HL-60/S4 treated with retinoic acid at 250 ng/mL for 4 days and 3 days (cell line): ENCODE results near the gene ZNF14.
"Not testable (repeated sequence)": the region's sequence is repeated elsewhere in the genome, so short reads cannot be mapped to it uniquely, and the experiment has no call there.

Source experiments
- in situ Hi-C: fragments of 300-500 bp; cut with MboI; formaldehyde crosslinking; loops from 2 replicates; pipeline ENCODE4 v1.7.0; 2022; ENCODE audit warnings: low sequenced_read_pairs

The ZNF14 gene

GRCh38 chr19:19747357-19748220, 14.7 kb upstream of the ZNF14 start:
- in situ Hi-C loops, result no loop called here

GRCh38 chr19:19746286-19747213, 13.6 kb upstream of the ZNF14 start:
- in situ Hi-C loops, result no loop called here

GRCh38 chr19:19745496-19746285, 12.8 kb upstream of the ZNF14 start:
- in situ Hi-C loops, result no loop called here

GRCh38 chr19:19744641-19745040, 11.7 kb upstream of the ZNF14 start:
- in situ Hi-C loops, result no loop called here

GRCh38 chr19:19743921-19744320, 11.0 kb upstream of the ZNF14 start:
- in situ Hi-C loops, result not testable (repeated sequence)

- in situ Hi-C loops, result no loop called here
Observed at GRCh38 chr19:19743176-19743575, 10.3 kb upstream of the ZNF14 start.

- in situ Hi-C loops, result no loop called here
Observed at GRCh38 chr19:19742773-19743172, 9.9 kb upstream of the ZNF14 start.

- in situ Hi-C loops, result no loop called here
Observed at GRCh38 chr19:19741184-19741583, 8.3 kb upstream of the ZNF14 start.

GRCh38 chr19:19740755-19741154, 7.8 kb upstream of the ZNF14 start:
- in situ Hi-C loops, result no loop called here

GRCh38 chr19:19738564-19738963, 5.7 kb upstream of the ZNF14 start:
- in situ Hi-C loops, result no loop called here

GRCh38 chr19:19737559-19738332, 4.8 kb upstream of the ZNF14 start:
- in situ Hi-C loops, result no loop called here

GRCh38 chr19:19721896-19722295, 11.0 kb downstream of the ZNF14 start:
- in situ Hi-C loops, result no loop called here

- in situ Hi-C loops, result no loop called here
Observed at GRCh38 chr19:19719798-19720197, 13.1 kb downstream of the ZNF14 start.

GRCh38 chr19:19711934-19712828, 20.7 kb downstream of the ZNF14 start:
- in situ Hi-C loops, result no loop called here

GRCh38 chr19:19711306-19711933, 21.5 kb downstream of the ZNF14 start:
- in situ Hi-C loops, result no loop called here

- in situ Hi-C loops, result no loop called here
Observed at GRCh38 chr19:19710506-19710905, 22.4 kb downstream of the ZNF14 start.

GRCh38 chr19:19704836-19705235, 28.1 kb downstream of the ZNF14 start:
- in situ Hi-C loops, result no loop called here

- in situ Hi-C loops, result not testable (repeated sequence)
Observed at GRCh38 chr19:19700493-19700892, 32.4 kb downstream of the ZNF14 start.

GRCh38 chr19:19697589-19697988, 35.3 kb downstream of the ZNF14 start:
- in situ Hi-C loops, result no loop called here
